ENCODE results near the gene ATP11A.

GRCh38 chr13:112849500-112849899 is 159.7 kb downstream of the ATP11A start:
- TF ChIP-seq, protein P1, sequence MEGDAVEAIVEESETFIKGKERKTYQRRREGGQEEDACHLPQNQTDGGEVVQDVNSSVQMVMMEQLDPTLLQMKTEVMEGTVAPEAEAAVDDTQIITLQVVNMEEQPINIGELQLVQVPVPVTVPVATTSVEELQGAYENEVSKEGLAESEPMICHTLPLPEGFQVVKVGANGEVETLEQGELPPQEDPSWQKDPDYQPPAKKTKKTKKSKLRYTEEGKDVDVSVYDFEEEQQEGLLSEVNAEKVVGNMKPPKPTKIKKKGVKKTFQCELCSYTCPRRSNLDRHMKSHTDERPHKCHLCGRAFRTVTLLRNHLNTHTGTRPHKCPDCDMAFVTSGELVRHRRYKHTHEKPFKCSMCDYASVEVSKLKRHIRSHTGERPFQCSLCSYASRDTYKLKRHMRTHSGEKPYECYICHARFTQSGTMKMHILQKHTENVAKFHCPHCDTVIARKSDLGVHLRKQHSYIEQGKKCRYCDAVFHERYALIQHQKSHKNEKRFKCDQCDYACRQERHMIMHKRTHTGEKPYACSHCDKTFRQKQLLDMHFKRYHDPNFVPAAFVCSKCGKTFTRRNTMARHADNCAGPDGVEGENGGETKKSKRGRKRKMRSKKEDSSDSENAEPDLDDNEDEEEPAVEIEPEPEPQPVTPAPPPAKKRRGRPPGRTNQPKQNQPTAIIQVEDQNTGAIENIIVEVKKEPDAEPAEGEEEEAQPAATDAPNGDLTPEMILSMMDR (IDR thresholded peaks at IDR 0.05), result no peak
- TF ChIP-seq POLR2AphosphoS5 (IDR thresholded peaks at IDR 0.05) (no peak), POLR2A (IDR thresholded peaks at IDR 0.05) (no peak)
